Neutrophil (primary cell): ENCODE results near the gene DDX18.

Experiments
- H3K27ac ChIP-seq: fragments of 200-600 bp; sonication (generic); 2 replicates; pipeline ENCODE4 v1.5.1; 2016; ENCODE audit warnings: mild to moderate bottlenecking, moderate library complexity
- H3K27me3 ChIP-seq: fragments of 200-600 bp; sonication (generic); 2 replicates; pipeline ENCODE4 v1.6.0; 2016; ENCODE audit warnings: mild to moderate bottlenecking
- H3K36me3 ChIP-seq: fragments of 200-600 bp; sonication (generic); 2 replicates; pipeline ENCODE4 v1.5.1; 2017
- H3K4me1 ChIP-seq, 2 experiments: fragments of 200-600 bp in 1 of 2; sonication (generic) in 1 of 2; 1 replicate in 1 of 2; 2 replicates in 1 of 2; pipeline versions ENCODE4 v1.5.1 to v1.6.1; 2013 to 2016; ENCODE audit warnings: low read depth in 1 of 2, low read length in 1 of 2, mild to moderate bottlenecking in 1 of 2, moderate library complexity in 1 of 2; ENCODE audit not compliant: control insufficient read depth in 1 of 2, insufficient read depth in 1 of 2
- H3K4me3 ChIP-seq, 2 experiments: fragments of 200-600 bp in 1 of 2; sonication (generic) in 1 of 2; 1 replicate in 1 of 2; 2 replicates in 1 of 2; pipeline ENCODE4 v1.5.1; 2013 to 2016; ENCODE audit warnings: low read depth in 1 of 2, low read length in 1 of 2, mild to moderate bottlenecking in 1 of 2, moderate library complexity in 1 of 2
- H3K9me3 ChIP-seq: fragments of 200-600 bp; sonication (generic); 2 replicates; pipeline ENCODE4 v1.5.1; 2016
- TF ChIP-seq, protein P1 (sequence below): fragments of 200-600 bp; sonication (generic); IDR thresholded peaks from 2 replicates; pipeline ENCODE4 v1.5.1; 2016; ENCODE audit warnings: antibody characterized with exemption

Gene DDX18

DNA sequence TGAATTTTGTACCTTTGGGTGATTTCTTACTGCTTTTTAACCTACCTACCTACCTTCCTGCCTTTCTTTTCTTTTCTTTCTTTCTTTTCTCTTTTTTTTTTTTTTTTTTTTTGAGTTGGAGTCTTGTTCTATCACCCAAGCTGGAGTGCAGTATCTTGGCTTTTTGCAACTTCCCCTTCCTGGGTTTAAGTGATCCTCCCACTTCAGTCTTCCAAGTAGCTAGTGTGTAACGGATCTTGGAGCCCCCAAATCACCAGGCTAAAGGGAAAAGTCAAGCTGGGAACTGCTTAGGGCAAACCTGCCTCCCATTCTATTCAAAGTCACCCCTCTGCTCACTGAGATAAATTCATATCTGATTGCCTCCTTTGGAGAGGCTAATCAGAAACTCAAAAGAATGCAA is 61.3 kb downstream of the DDX18 start:
- Histone ChIP-seq H3K27me3 (no peaks in the 10 kb centered on the region), H3K27ac (no peak overlapping the region), H3K4me3 (no peak overlapping the region), H3K4me1 (no peaks in the 10 kb centered on the region), H3K9me3 (no peaks in the 10 kb centered on the region), H3K36me3 (no peaks in the 10 kb centered on the region)
- TF ChIP-seq, protein P1, sequence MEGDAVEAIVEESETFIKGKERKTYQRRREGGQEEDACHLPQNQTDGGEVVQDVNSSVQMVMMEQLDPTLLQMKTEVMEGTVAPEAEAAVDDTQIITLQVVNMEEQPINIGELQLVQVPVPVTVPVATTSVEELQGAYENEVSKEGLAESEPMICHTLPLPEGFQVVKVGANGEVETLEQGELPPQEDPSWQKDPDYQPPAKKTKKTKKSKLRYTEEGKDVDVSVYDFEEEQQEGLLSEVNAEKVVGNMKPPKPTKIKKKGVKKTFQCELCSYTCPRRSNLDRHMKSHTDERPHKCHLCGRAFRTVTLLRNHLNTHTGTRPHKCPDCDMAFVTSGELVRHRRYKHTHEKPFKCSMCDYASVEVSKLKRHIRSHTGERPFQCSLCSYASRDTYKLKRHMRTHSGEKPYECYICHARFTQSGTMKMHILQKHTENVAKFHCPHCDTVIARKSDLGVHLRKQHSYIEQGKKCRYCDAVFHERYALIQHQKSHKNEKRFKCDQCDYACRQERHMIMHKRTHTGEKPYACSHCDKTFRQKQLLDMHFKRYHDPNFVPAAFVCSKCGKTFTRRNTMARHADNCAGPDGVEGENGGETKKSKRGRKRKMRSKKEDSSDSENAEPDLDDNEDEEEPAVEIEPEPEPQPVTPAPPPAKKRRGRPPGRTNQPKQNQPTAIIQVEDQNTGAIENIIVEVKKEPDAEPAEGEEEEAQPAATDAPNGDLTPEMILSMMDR = no peak

DNA sequence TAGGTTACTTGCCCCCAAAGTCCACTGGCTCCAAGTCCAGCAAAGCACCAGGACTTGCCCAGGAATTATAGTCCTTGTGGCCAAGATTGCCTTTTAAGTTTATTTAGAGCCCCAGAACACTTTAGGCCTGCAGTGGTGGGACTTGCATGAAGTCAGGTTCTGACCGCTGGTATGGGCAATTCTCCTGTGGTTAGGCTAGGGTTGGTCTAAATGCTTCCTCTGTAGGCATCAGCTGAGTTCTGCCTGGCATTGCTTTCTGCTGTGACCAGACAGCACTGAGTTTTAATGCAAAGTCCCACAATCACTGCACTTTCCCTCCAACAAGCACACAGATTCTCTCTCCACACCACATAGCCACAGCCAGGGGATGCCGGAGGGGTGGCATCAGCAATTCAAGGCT is 64.5 kb downstream of the DDX18 start:
- H3K27me3 ChIP-seq = no peaks in the 10 kb centered on the region
- no peaks in the 10 kb centered on the region for H3K4me1 ChIP-seq
- H3K4me3 ChIP-seq = no peak overlapping the region
- no peaks in the 10 kb centered on the region for H3K36me3 ChIP-seq
- H3K9me3 ChIP-seq = no peaks in the 10 kb centered on the region
- H3K27ac ChIP-seq = no peak overlapping the region
- TF ChIP-seq, protein P1 = no peak
